Neural cell (in vitro differentiated cells): Measurements from ENCODE around the gene P2RY8. TPM values are rescaled to one million over a fixed set of nuclear protein-coding genes. Genes with fewer than 3 reads are reported as not detected.

Experiments
- H2AFZ ChIP-seq: fragments of 200-600, 300-800 bp; sonication (generic), shearing (Covaris generic); 2 replicates; pipeline ENCODE4 v1.6.0; 2014; ENCODE audit warnings: low read depth, mild to moderate bottlenecking, antibody characterized with exemption, low read length, moderate library complexity
- H3F3A ChIP-seq: fragments of 200-600 bp; shearing (Covaris generic); 2 replicates; pipeline ENCODE4 v1.6.1; 2016; ENCODE audit warnings: mild to moderate bottlenecking, moderate library complexity, mixed read lengths, antibody characterized with exemption, low read length; ENCODE audit not compliant: insufficient read depth, poor library complexity, severe bottlenecking
- H3K27ac ChIP-seq: fragments of 200-600, 300-800 bp; sonication (generic), shearing (Covaris generic); 2 replicates; pipeline ENCODE4 v1.5.1; 2014; ENCODE audit warnings: mild to moderate bottlenecking, low read length, moderate library complexity
- H3K27me3 ChIP-seq: fragments of 300-800, 200-600 bp; sonication (generic), shearing (Covaris generic); 2 replicates; pipeline ENCODE4 v1.6.0; 2014; ENCODE audit warnings: mild to moderate bottlenecking, low read depth, low read length, moderate library complexity; ENCODE audit not compliant: insufficient read depth
- H3K36me3 ChIP-seq: fragments of 300-800, 200-600 bp; sonication (generic), shearing (Covaris generic); 2 replicates; pipeline ENCODE4 v1.5.1; 2014; ENCODE audit warnings: mild to moderate bottlenecking, antibody characterized with exemption, low read length, moderate library complexity; ENCODE audit not compliant: insufficient read depth
- H3K4me2 ChIP-seq: fragments of 300-800, 200-600 bp; sonication (generic), shearing (Covaris generic); 2 replicates; pipeline ENCODE4 v1.6.0; 2014; ENCODE audit warnings: mild to moderate bottlenecking, low read length
- H3K4me3 ChIP-seq: fragments of 300-800, 200-600 bp; sonication (generic), shearing (Covaris generic); 2 replicates; pipeline ENCODE4 v1.5.1; 2014; ENCODE audit warnings: mild to moderate bottlenecking, low read length, moderate library complexity
- H3K79me2 ChIP-seq: fragments of 200-600 bp; shearing (Covaris generic); replicated peaks from 2 replicates; pipeline ENCODE4 v1.6.0; 2014; ENCODE audit warnings: mild to moderate bottlenecking, low read length, moderate library complexity; ENCODE audit not compliant: insufficient read depth
- H3K9ac ChIP-seq: fragments of 300-800, 200-600 bp; sonication (generic), shearing (Covaris generic); 2 replicates; pipeline ENCODE4 v1.6.1; 2016; ENCODE audit warnings: mild to moderate bottlenecking, low read length, mixed read lengths
- H3K9me2 ChIP-seq: fragments of 200-600 bp; shearing (Covaris generic); 2 replicates; pipeline ENCODE4 v1.6.1; 2016; ENCODE audit warnings: mild to moderate bottlenecking, low read length, mixed read lengths; ENCODE audit not compliant: insufficient read depth
- H3K9me3 ChIP-seq: fragments of 200-600, 300-800 bp; sonication (generic), shearing (Covaris generic); 2 replicates; pipeline ENCODE4 v1.6.1; 2016; ENCODE audit warnings: mild to moderate bottlenecking, mixed run types, low read length, moderate library complexity, mixed read lengths
- H4K20me1 ChIP-seq: fragments of 200-600 bp; shearing (Covaris generic); 2 replicates; pipeline ENCODE4 v1.6.1; 2016; ENCODE audit warnings: mild to moderate bottlenecking, mixed run types; ENCODE audit not compliant: insufficient read depth
- CTCF ChIP-seq: fragments of 450-650 bp; IDR thresholded peaks from 2 replicates; pipeline ENCODE4 v1.5.1; 2014; ENCODE audit warnings: antibody characterized with exemption, mild to moderate bottlenecking, moderate library complexity; ENCODE audit not compliant: poor library complexity, severe bottlenecking
- EP300 ChIP-seq: fragments of 450-650 bp; conservative IDR thresholded peaks from 2 replicates; pipeline ENCODE4 v1.6.1; 2014; ENCODE audit warnings: antibody characterized with exemption, mild to moderate bottlenecking, moderate library complexity; ENCODE audit not compliant: poor library complexity, severe bottlenecking
- EZH2 ChIP-seq: fragments of 200-600, 300-800 bp; shearing (Covaris generic), sonication (generic); IDR thresholded peaks from 2 replicates; pipeline ENCODE4 v1.6.1; 2014; ENCODE audit warnings: antibody characterized with exemption, low read length, borderline replicate concordance, mild to moderate bottlenecking; ENCODE audit not compliant: insufficient read depth, poor library complexity, severe bottlenecking
- MXI1 ChIP-seq: fragments of 450-650 bp; conservative IDR thresholded peaks from 2 replicates; pipeline ENCODE4 v1.6.1; 2014; ENCODE audit warnings: antibody characterized with exemption, mild to moderate bottlenecking; ENCODE audit not compliant: poor library complexity, severe bottlenecking
- POLR2AphosphoS5 ChIP-seq: IDR thresholded peaks from 2 replicates; pipeline ENCODE4 v1.6.1; 2012
- RAD21 ChIP-seq: fragments of 450-650 bp; conservative IDR thresholded peaks from 2 replicates; pipeline ENCODE4 v1.6.1; 2014; ENCODE audit warnings: antibody characterized with exemption, mild to moderate bottlenecking, moderate library complexity
- REST ChIP-seq: IDR thresholded peaks from 2 replicates; pipeline ENCODE4 v1.6.1; 2012; ENCODE audit warnings: borderline replicate concordance
- SMC3 ChIP-seq: fragments of 450-650 bp; conservative IDR thresholded peaks from 2 replicates; pipeline ENCODE4 v1.6.1; 2014; ENCODE audit warnings: antibody characterized with exemption, mild to moderate bottlenecking, moderate library complexity; ENCODE audit not compliant: poor library complexity
- TAF1 ChIP-seq: IDR thresholded peaks from 2 replicates; pipeline ENCODE4 v1.6.1; 2012; ENCODE audit warnings: low read depth
- polyA plus RNA-seq: library from polyadenylated mRNA; depleted of rRNA; stranded (reverse); fragments of >200 nt; gene quantifications from 2 replicates; pipeline ENCODE4 v1.2.3, GENCODE V29; 2014

The P2RY8 gene
- polyA plus RNA-seq, 1 donor from 2014 or later, result not detected

GRCh38 chrX:1462596-1463251 lies 74.3 kb downstream of the P2RY8 start:
- Histone ChIP-seq H3K4me2 (no peak overlapping the region), H3K27ac (no peak overlapping the region), H3K79me2 (no peaks in the 10 kb centered on the region), H3K9me2 (no peaks in the 10 kb centered on the region), H3K9me3 (no peaks in the 10 kb centered on the region), H3K4me3 (no peak overlapping the region), H3F3A (no peaks in the 10 kb centered on the region), H3K9ac (no peak overlapping the region), H3K36me3 (no peaks in the 10 kb centered on the region), H3K27me3 (no peaks in the 10 kb centered on the region), H4K20me1 (no peaks in the 10 kb centered on the region), H2AFZ (no peak overlapping the region)
- no peak for TF ChIP-seq CTCF
- no peak for TF ChIP-seq TAF1
- no peak for TF ChIP-seq POLR2AphosphoS5
- TF ChIP-seq MXI1, result no peak
- TF ChIP-seq EZH2, result no peak
- TF ChIP-seq EP300, result no peak
- TF ChIP-seq RAD21, result no peak
- TF ChIP-seq REST, result no peak
- TF ChIP-seq SMC3, result no peak

DNA sequence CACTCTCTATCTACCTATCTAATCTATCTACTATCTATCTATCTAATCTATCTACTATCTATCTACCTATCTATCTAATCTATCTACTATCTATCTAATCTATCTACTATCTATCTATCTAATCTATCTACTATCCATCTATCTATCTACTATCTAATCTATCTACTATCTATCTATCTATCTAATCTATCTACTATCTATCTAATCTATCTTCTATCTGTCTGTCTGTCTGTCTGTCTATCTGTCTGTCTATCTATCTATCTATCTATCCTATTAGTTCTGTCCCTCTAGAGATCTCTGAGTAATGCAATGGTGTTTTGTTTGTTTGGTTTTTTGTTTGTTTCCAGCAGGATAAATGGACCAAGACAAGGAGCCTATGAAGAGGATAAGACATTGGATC lies 74.9 kb downstream of the P2RY8 start:
- Histone ChIP-seq H3K9ac (no peak overlapping the region), H3K79me2 (no peaks in the 10 kb centered on the region), H3K27me3 (no peaks in the 10 kb centered on the region), H3K9me3 (no peaks in the 10 kb centered on the region), H2AFZ (no peak overlapping the region), H3K36me3 (no peaks in the 10 kb centered on the region), H3F3A (no peaks in the 10 kb centered on the region), H3K4me3 (no peak overlapping the region), H3K27ac (no peak overlapping the region), H3K9me2 (no peaks in the 10 kb centered on the region), H4K20me1 (no peaks in the 10 kb centered on the region), H3K4me2 (no peak overlapping the region)
- no peak for TF ChIP-seq TAF1
- no peak for TF ChIP-seq CTCF
- no peak for TF ChIP-seq POLR2AphosphoS5
- no peak for TF ChIP-seq EZH2
- TF ChIP-seq EP300, result no peak
- TF ChIP-seq RAD21, result no peak
- no peak for TF ChIP-seq REST
- TF ChIP-seq MXI1, result no peak
- TF ChIP-seq SMC3, result no peak
